Measurements from ENCODE around the gene NLRP6. TPM values are rescaled to one million over a fixed set of nuclear protein-coding genes. Genes with fewer than 3 reads are reported as not detected.
"Not testable (repeated sequence)": the region's sequence is repeated elsewhere in the genome, so short reads cannot be mapped to it uniquely, and the experiment has no call there.

Gene NLRP6
- total and polyA plus RNA-seq, 7 donors: 0.33 to 3.3 (median 2.1) TPM; not detected in 3

DNA sequence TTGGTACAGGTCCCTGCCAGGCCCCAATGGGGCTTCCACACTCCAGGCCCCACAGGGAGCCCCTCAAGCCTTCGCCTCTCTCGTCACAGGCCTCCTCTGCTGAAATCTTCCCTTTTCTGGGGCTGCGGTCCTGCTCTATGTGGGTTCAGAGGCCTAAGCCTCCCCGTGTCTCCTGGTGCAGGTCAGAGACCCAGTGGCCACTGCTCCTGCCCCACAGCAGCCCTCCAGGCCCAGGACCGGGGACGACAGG lies 48.3 kb downstream of the NLRP6 start:
- peaks cover 0 to 58% (median 38%) of the 10 kb centered on the region in 4 donors for H3K4me1 ChIP-seq
- intact Hi-C loops (cut with DNase I): loop anchor here (1.0 kb wide), 1 partner anchor 27 kb away; no protein-coding TSS in a partner anchor
- H3K27me3 ChIP-seq: no peaks in the 10 kb centered on the region
- no peaks in the 10 kb centered on the region for H3K9me3 ChIP-seq
- peak overlapping the region; percentile 87 to 95 (median 90) for H3K27ac ChIP-seq
- H3K4me3 ChIP-seq: no peak overlapping the region
- no peaks in the 10 kb centered on the region for H3K36me3 ChIP-seq
- whole genome bisulfite sequencing, 2 donors: 59 to 84% methylated on average over 6 of the region's 6 CpGs
- no peak for DNase-seq
- TF ChIP-seq EP300 (IDR thresholded peaks at IDR 0.05) (no peak), POLR2AphosphoS5 (IDR thresholded peaks at IDR 0.05) (no peak), CTCF (IDR thresholded peaks at IDR 0.05) (no peak), POLR2A (IDR thresholded peaks at IDR 0.05) (no peak)

GRCh38 chr11:326842-327580 lies 48.8 kb downstream of the NLRP6 start:
- WGBS, 2 donors: 19 to 34% methylated on average over 19 of the region's 19 CpGs
- peak; percentile 93 for DNase-seq
- H3K27ac ChIP-seq: peak overlapping the region; percentile 87 to 95 (median 90)
- no peak overlapping the region for H3K4me3 ChIP-seq
- no peaks in the 10 kb centered on the region for H3K36me3 ChIP-seq
- H3K9me3 ChIP-seq: no peaks in the 10 kb centered on the region
- intact Hi-C loops (cut with DNase I): loop anchor here (1.0 kb wide), 1 partner anchor 26 kb away; no protein-coding TSS in a partner anchor
- no peaks in the 10 kb centered on the region for H3K27me3 ChIP-seq
- TF ChIP-seq POLR2AphosphoS5 (IDR thresholded peaks at IDR 0.05) (peak; percentile 13 to 61 (median 43)), CTCF (IDR thresholded peaks at IDR 0.05) (no peak)
- H3K4me1 ChIP-seq: peaks cover 0 to 58% (median 38%) of the 10 kb centered on the region in 4 donors

- DNase-seq: no peak
- 96 to 97% methylated on average over 3 of the region's 3 CpGs for WGBS, 2 donors
- Histone ChIP-seq H3K36me3 (no peaks in the 10 kb centered on the region), H3K27me3 (no peaks in the 10 kb centered on the region), H3K9me3 (no peaks in the 10 kb centered on the region), H3K4me3 (no peak overlapping the region), H3K4me1 (peaks cover 0 to 56% (median 38%) of the 10 kb centered on the region in 4 donors), H3K27ac (peak overlapping the region; percentile 87 to 95 (median 90))
- TF ChIP-seq POLR2A (IDR thresholded peaks at IDR 0.05) (no peak), POLR2AphosphoS5 (IDR thresholded peaks at IDR 0.05) (no peak), EP300 (IDR thresholded peaks at IDR 0.05) (no peak), CTCF (IDR thresholded peaks at IDR 0.05) (no peak)
- intact Hi-C loops (cut with DNase I): no loop called here
Measured at GRCh38 chr11:327581-327923, 49.3 kb downstream of the NLRP6 start.

DNA sequence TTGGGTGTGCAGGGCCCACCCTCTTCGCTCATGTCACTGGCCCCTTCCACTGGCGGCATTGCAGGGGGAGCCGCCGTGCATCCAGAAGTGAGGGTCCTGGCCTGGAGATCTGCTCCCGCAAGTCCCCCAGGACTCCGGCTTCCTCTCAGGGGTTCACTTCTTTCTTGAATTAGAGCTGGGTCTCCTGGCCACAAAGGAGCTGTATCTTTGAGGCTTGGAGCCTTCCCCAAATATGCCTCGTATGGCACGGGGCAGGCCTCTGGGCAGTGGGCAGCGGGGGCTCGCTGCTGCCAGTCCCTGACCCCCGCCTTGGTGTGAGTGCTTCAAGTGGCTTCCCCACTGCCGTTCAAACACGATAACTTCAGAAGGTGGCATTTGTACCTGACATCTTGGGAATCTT lies 49.8 kb downstream of the NLRP6 start:
- DNase-seq: peak; percentile 67
- intact Hi-C loops (cut with DNase I): no loop called here
- Histone ChIP-seq H3K4me3 (no peak overlapping the region), H3K36me3 (no peaks in the 10 kb centered on the region), H3K9me3 (no peaks in the 10 kb centered on the region), H3K27me3 (no peaks in the 10 kb centered on the region), H3K27ac (peak overlapping the region in 3 of 4 donors; percentile 87 to 95 (median 91)), H3K4me1 (peaks cover 0 to 51% (median 38%) of the 10 kb centered on the region in 4 donors)
- TF ChIP-seq CTCF (IDR thresholded peaks at IDR 0.05) (no peak), POLR2A (IDR thresholded peaks at IDR 0.05) (no peak), POLR2AphosphoS5 (IDR thresholded peaks at IDR 0.05) (no peak), EP300 (IDR thresholded peaks at IDR 0.05) (no peak)
- 96 to 98% methylated on average over 13 of the region's 13 CpGs for WGBS, 2 donors

DNA sequence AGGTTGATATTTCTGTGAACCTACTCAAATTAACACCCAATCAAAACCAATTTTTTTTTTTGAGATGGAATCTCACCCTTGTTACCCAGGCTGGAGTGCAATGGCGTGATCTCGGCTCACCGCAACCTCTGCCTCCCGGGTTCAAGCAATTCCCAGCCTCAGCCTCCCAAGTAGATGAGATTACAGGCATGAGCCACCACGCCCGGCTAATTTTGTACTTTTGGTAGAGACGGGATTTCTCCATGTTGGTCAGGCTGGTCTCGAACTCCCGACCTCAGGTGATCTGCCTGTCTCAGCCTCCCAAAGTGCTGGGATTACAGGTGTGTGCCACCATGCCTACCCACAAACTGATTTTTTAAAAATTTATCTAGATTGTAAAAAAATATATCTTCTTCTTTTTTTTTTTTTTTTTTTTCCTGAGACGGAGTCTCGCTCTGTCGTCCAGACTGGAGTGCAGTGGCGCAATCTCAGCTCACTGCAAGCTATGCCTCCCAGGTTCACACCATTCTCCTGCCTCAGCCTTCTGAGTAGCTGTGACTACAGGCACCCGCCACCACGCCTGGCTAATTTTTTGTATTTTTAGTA lies 50.4 kb downstream of the NLRP6 start:
- H3K36me3 ChIP-seq; H3K27me3 ChIP-seq; H3K9me3 ChIP-seq; H3K27ac ChIP-seq; H3K4me3 ChIP-seq; intact Hi-C loops (cut with DNase I): not testable (repeated sequence)
- peaks cover 0 to 45% (median 38%) of the 10 kb centered on the region in 4 donors for H3K4me1 ChIP-seq
- 91 to 92% methylated on average over 15 of the region's 15 CpGs for WGBS, 2 donors
- peak; percentile 47 for DNase-seq
